ENCODE data around the gene PPM1K.

DNA sequence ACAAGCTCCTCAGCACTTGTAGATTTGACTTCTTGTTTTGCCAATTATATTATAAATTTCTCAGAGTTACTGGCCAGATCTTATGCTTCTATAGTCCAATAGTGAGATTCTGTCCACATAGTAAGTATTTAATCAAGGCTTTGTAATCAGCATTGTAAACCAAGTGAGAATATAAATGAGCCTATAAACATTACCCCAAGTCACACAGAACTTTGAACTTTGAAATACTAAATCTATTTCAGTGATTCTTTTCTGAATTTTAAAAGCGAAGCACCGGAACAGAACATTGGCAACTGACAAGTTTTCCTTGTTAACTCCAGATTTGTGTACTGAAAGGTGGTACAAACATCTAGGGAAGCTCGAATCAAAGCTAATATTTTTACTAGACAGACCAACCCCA lies 37.2 kb downstream of the PPM1K start:
- TF ChIP-seq POLR2A (IDR thresholded peaks at IDR 0.05; ENCODE audit: low read depth, low read length) (no peak), TAF1 (IDR thresholded peaks at IDR 0.05; ENCODE audit: low read depth, low read length) (no peak), PAX5 (IDR thresholded peaks at IDR 0.05; ENCODE audit: insufficient read depth, low read length, severe bottlenecking) (no peak), POLR2AphosphoS5 (IDR thresholded peaks at IDR 0.05; ENCODE audit: low read depth, low read length) (no peak), SPI1 (IDR thresholded peaks at IDR 0.05; ENCODE audit: low read depth, low read length) (no peak), POU2F2 (IDR thresholded peaks at IDR 0.05; ENCODE audit: low read depth, low read length) (no peak)

Measured in GM12891 (cell line).